ENCODE data around the gene UST.

DNA sequence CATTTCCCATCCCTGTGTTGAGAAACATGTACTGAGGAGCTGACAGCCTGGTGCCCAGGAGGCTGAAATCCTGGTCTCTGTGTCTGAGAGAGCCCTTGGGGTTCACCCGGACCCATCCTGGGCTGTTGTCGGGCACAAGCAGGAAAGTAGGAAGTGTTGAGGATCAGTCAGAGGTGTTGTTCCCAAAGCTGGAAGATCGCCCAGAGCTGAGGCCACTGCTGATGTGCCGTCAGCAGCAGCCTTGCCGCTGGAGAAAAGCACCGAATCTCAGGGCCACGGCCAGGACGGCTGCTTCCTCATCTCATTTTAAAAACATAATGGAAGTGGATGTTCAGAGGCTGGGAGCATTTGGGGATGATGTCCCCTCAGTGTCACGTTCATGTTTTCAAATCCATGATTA, 218.5 kb downstream of the UST start:
- TF ChIP-seq POLR2A (IDR thresholded peaks at IDR 0.05; ENCODE audit: low read length) (no peak), GATA1 (IDR thresholded peaks at IDR 0.05; ENCODE audit: low read depth, low read length) (no peak)

All from erythroblast (primary cell).